Measurements from ENCODE around the gene KCNK5. TPM values are rescaled to one million over a fixed set of nuclear protein-coding genes. Genes with fewer than 3 reads are reported as not detected.

The KCNK5 gene
- total and polyA plus RNA-seq, 2 experiments from 2014 or later: 6.6 to 11.4 TPM

- H3K4me1 ChIP-seq (ENCODE audit: insufficient read depth): no peaks in the 10 kb centered on the region
- no peak overlapping the region for H3K27ac ChIP-seq
- no peaks in the 10 kb centered on the region for H3K79me2 ChIP-seq
- 91% methylated on average over 3 of the region's 3 CpGs for WGBS (ENCODE audit: low lambda C conversion rate, missing lambda C conversion rate)
- no peak overlapping the region for H3K4me3 ChIP-seq
- H3K36me3 ChIP-seq (replicated peaks; ENCODE audit: insufficient read depth, low read depth): no peaks in the 10 kb centered on the region
- H3K9me2 ChIP-seq (replicated peaks; ENCODE audit: insufficient read depth): no peaks in the 10 kb centered on the region
- no peak overlapping the region for H2AFZ ChIP-seq
- no peaks in the 10 kb centered on the region for H3K9me3 ChIP-seq (ENCODE audit: low read depth)
- TF ChIP-seq CTCF (IDR thresholded peaks at IDR 0.05; ENCODE audit: poor library complexity) (no peak), EZH2 (IDR thresholded peaks at IDR 0.05; ENCODE audit: borderline replicate concordance) (no peak), EZH2phosphoT487 (IDR thresholded peaks at IDR 0.05; ENCODE audit: low read depth, severe bottlenecking, unreplicated experiment) (no peak)
- no peaks in the 10 kb centered on the region for H4K20me1 ChIP-seq (ENCODE audit: insufficient read depth, poor library complexity, severe bottlenecking)
- H3K27me3 ChIP-seq: no peaks in the 10 kb centered on the region
- no peak overlapping the region for H3K4me2 ChIP-seq
- DNase-seq (ENCODE audit: low spot score): no peak
These were observed 7.5 kb upstream of the KCNK5 start for GRCh38 chr6:39236742-39237141.

- no peak overlapping the region for H3K4me3 ChIP-seq
- H4K20me1 ChIP-seq (ENCODE audit: insufficient read depth, poor library complexity, severe bottlenecking): peaks cover 2% of the 10 kb centered on the region
- no peaks in the 10 kb centered on the region for H3K36me3 ChIP-seq (replicated peaks; ENCODE audit: insufficient read depth, low read depth)
- no peak overlapping the region for H2AFZ ChIP-seq
- H3K4me2 ChIP-seq: no peak overlapping the region
- whole genome bisulfite sequencing (ENCODE audit: low lambda C conversion rate, missing lambda C conversion rate): 64% methylated on average over 8 of the region's 8 CpGs
- TF ChIP-seq CTCF (IDR thresholded peaks at IDR 0.05; ENCODE audit: poor library complexity): no peak
- no peak for TF ChIP-seq EZH2phosphoT487 (IDR thresholded peaks at IDR 0.05; ENCODE audit: low read depth, severe bottlenecking, unreplicated experiment)
- TF ChIP-seq EZH2 (IDR thresholded peaks at IDR 0.05; ENCODE audit: borderline replicate concordance): no peak
- peaks cover 8% of the 10 kb centered on the region for H3K27me3 ChIP-seq
- no peak for DNase-seq (ENCODE audit: low spot score)
- H3K27ac ChIP-seq: no peak overlapping the region
- H3K9me3 ChIP-seq (ENCODE audit: low read depth): no peaks in the 10 kb centered on the region
- H3K9me2 ChIP-seq (replicated peaks; ENCODE audit: insufficient read depth): no peaks in the 10 kb centered on the region
- peaks cover 15% of the 10 kb centered on the region for H3K4me1 ChIP-seq (ENCODE audit: insufficient read depth)
- H3K79me2 ChIP-seq: peaks cover 7% of the 10 kb centered on the region
These were observed 4.1 kb upstream of the KCNK5 start for GRCh38 chr6:39233333-39233732.

GRCh38 chr6:39231521-39232243 lies 2.4 kb upstream of the KCNK5 start:
- H3K4me2 ChIP-seq: no peak overlapping the region
- TF ChIP-seq EZH2phosphoT487 (IDR thresholded peaks at IDR 0.05; ENCODE audit: low read depth, severe bottlenecking, unreplicated experiment): no peak
- TF ChIP-seq EZH2 (IDR thresholded peaks at IDR 0.05; ENCODE audit: borderline replicate concordance): no peak
- TF ChIP-seq CTCF (IDR thresholded peaks at IDR 0.05; ENCODE audit: poor library complexity): no peak
- WGBS (ENCODE audit: low lambda C conversion rate, missing lambda C conversion rate): 77% methylated on average over 7 of the region's 7 CpGs
- DNase-seq (ENCODE audit: low spot score): no peak
- H3K9me3 ChIP-seq (ENCODE audit: low read depth): no peaks in the 10 kb centered on the region
- peaks cover 2% of the 10 kb centered on the region for H4K20me1 ChIP-seq (ENCODE audit: insufficient read depth, poor library complexity, severe bottlenecking)
- peaks cover 17% of the 10 kb centered on the region for H3K27me3 ChIP-seq
- H2AFZ ChIP-seq: no peak overlapping the region
- H3K9me2 ChIP-seq (replicated peaks; ENCODE audit: insufficient read depth): no peaks in the 10 kb centered on the region
- H3K79me2 ChIP-seq: peaks cover 20% of the 10 kb centered on the region
- peaks cover 16% of the 10 kb centered on the region for H3K4me1 ChIP-seq (ENCODE audit: insufficient read depth)
- H3K36me3 ChIP-seq (replicated peaks; ENCODE audit: insufficient read depth, low read depth): no peaks in the 10 kb centered on the region
- H3K27ac ChIP-seq: no peak overlapping the region
- no peak overlapping the region for H3K4me3 ChIP-seq
